Tibial artery (tissue), 4 donors: ENCODE measurements around the gene EEF1A2.
"Not testable (repeated sequence)": the region's sequence is repeated elsewhere in the genome, so short reads cannot be mapped to it uniquely, and the experiment has no call there.

Source experiments
- DNase-seq, 2 donors: peaks; one replicate each; pipeline ENCODE4 v3.0.0-alpha.2; 2019
- H3K27ac ChIP-seq, 2 donors: fragments of 200-600 bp; sonication (generic) in 1 of 2; 1 replicate in 1 of 2; 2 replicates in 1 of 2; pipeline ENCODE4 v1.5.1; 2018 to 2019; ENCODE audit warnings: mild to moderate bottlenecking in 1 of 2
- H3K27me3 ChIP-seq, 2 donors: fragments of 200-600 bp; sonication (generic) in 1 of 2; one replicate each; pipeline versions ENCODE4 v1.5.1 to v1.6.0; 2016 to 2019
- H3K36me3 ChIP-seq, 3 donors: fragments of 200-600 bp; sonication (generic) in 2 of 3; one replicate each; pipeline ENCODE4 v1.5.1; 2016 to 2019; ENCODE audit warnings: mild to moderate bottlenecking in 2 of 3
- H3K4me1 ChIP-seq, 4 donors: fragments of 200-600 bp; sonication (generic) in 2 of 4; 1 replicate in 3 of 4; 2 replicates in 1 of 4; pipeline ENCODE4 v1.5.1; 2016 to 2019
- H3K4me3 ChIP-seq, 2 donors: fragments of 200-600 bp; sonication (generic) in 1 of 2; 1 replicate in 1 of 2; 2 replicates in 1 of 2; pipeline ENCODE4 v1.5.1; 2018 to 2019; ENCODE audit warnings: mild to moderate bottlenecking in 2 of 2
- H3K9me3 ChIP-seq, 3 donors: fragments of 200-600 bp; sonication (generic) in 1 of 3; one replicate each; pipeline ENCODE4 v1.5.1; 2016 to 2019
- intact Hi-C: fragments of 100-400 bp; cut with DNase I; formaldehyde crosslinking; loops from one replicate; pipeline ENCODE4 v1.15.0; 2023; ENCODE audit warnings: low total_unique reads
- TF ChIP-seq, protein P1 (sequence below), 2 experiments: fragments of 200-600 bp in 1 of 2; fragments of 450-650 bp in 1 of 2; IDR thresholded peaks; one replicate each; pipeline ENCODE4 v1.5.1; 2017 to 2019; ENCODE audit warnings: antibody characterized with exemption in 2 of 2, mild to moderate bottlenecking in 1 of 2, moderate library complexity in 1 of 2

The EEF1A2 gene

DNA sequence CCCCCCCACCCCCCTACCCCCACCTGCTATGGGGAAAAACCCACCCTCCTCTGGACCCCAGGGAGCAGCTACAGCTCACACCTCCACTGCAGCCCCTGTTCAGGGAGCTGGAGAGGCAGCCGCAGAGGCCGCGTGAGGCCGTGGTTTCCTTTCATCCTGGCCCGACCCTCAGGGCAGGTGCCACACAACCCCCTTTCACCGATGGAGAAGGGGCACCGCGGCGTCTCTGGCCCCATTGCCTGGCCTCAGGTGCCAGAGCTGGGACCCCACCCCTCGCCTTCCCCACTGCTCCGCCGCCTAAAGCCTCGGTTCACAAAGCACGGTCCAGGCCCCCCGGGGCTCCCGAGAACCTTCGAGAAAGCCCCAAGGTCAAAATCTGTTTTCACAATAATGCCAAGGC lies 14.6 kb downstream of the EEF1A2 start:
- TF ChIP-seq, protein P1, sequence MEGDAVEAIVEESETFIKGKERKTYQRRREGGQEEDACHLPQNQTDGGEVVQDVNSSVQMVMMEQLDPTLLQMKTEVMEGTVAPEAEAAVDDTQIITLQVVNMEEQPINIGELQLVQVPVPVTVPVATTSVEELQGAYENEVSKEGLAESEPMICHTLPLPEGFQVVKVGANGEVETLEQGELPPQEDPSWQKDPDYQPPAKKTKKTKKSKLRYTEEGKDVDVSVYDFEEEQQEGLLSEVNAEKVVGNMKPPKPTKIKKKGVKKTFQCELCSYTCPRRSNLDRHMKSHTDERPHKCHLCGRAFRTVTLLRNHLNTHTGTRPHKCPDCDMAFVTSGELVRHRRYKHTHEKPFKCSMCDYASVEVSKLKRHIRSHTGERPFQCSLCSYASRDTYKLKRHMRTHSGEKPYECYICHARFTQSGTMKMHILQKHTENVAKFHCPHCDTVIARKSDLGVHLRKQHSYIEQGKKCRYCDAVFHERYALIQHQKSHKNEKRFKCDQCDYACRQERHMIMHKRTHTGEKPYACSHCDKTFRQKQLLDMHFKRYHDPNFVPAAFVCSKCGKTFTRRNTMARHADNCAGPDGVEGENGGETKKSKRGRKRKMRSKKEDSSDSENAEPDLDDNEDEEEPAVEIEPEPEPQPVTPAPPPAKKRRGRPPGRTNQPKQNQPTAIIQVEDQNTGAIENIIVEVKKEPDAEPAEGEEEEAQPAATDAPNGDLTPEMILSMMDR (IDR thresholded peaks at IDR 0.05): no peak
- no peak for DNase-seq
- H3K4me3 ChIP-seq: no peak overlapping the region
- no peaks in the 10 kb centered on the region for H3K36me3 ChIP-seq
- H3K4me1 ChIP-seq: peaks cover 0 to 13% (median 3%) of the 10 kb centered on the region in 4 donors
- H3K27ac ChIP-seq: no peak overlapping the region
- peaks cover 0 to 93% of the 10 kb centered on the region in 2 donors for H3K27me3 ChIP-seq
- peaks cover 0 to 5% (median 0%) of the 10 kb centered on the region in 3 donors for H3K9me3 ChIP-seq
- intact Hi-C loops: no loop called here

DNA sequence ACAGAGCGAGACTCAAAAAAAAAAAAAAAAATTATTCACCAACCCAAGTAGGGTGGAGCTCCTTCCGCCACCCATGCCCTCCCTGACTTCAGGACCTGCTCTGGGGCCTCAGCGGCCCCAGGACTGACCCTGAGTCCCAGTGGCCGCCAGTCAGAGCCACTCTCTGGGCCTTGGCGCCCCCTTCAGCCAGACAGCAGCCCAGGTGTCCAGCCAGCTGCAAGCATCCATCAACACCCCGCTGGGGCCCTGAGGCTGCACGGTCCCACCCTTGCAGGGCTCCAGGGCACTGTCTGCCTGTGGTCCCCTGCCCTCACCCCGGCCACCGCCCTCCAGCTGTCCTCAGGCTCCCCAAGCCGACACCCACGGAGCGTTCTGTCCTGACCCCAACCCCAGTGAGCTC lies 15.0 kb downstream of the EEF1A2 start:
- no peak for DNase-seq
- no peak overlapping the region for H3K27ac ChIP-seq
- H3K36me3 ChIP-seq: no peaks in the 10 kb centered on the region
- H3K27me3 ChIP-seq: peaks cover 0 to 93% of the 10 kb centered on the region in 2 donors
- peaks cover 0 to 13% (median 3%) of the 10 kb centered on the region in 4 donors for H3K4me1 ChIP-seq
- TF ChIP-seq, protein P1 (IDR thresholded peaks at IDR 0.05): no peak
- H3K4me3 ChIP-seq: no peak overlapping the region
- intact Hi-C loops: no loop called here
- peaks cover 0 to 5% (median 0%) of the 10 kb centered on the region in 3 donors for H3K9me3 ChIP-seq

DNA sequence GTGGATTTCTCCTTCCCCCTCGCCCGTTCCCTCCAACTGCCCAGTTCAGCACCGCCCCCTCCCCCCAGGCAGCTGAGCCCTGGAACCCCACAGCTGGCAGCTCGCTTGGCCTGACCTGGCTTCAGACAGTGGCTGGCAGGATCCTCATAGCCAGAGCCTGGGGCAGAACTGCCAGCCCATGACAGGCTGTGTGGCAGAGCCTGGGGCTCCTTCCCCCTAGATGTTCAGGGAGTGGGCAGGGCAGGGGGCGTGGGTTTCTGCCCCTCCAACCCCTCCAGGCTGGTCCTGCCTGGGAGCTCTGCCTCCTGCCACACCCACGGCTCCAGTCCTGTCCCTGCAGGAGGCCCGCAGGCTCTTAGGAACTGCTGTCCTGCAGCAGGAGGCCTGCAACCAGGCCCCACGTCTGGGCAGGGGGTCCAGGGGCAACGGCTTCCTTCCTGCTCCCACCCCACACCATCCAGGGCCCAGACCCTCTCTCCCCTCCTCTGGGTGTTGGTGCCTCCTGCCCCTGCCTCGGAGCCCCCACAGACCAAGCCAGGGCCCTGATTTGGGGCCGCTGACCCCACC lies 16.8 kb downstream of the EEF1A2 start:
- DNase-seq: no peak
- Histone ChIP-seq H3K27ac (no peak overlapping the region), H3K4me3 (no peak overlapping the region), H3K27me3 (peaks cover 0 to 93% of the 10 kb centered on the region in 2 donors), H3K9me3 (peaks cover 0 to 5% (median 0%) of the 10 kb centered on the region in 3 donors), H3K4me1 (peaks cover 0 to 7% (median 3%) of the 10 kb centered on the region in 4 donors), H3K36me3 (no peaks in the 10 kb centered on the region)
- TF ChIP-seq, protein P1 (IDR thresholded peaks at IDR 0.05): no peak
- intact Hi-C loops: no loop called here

DNA sequence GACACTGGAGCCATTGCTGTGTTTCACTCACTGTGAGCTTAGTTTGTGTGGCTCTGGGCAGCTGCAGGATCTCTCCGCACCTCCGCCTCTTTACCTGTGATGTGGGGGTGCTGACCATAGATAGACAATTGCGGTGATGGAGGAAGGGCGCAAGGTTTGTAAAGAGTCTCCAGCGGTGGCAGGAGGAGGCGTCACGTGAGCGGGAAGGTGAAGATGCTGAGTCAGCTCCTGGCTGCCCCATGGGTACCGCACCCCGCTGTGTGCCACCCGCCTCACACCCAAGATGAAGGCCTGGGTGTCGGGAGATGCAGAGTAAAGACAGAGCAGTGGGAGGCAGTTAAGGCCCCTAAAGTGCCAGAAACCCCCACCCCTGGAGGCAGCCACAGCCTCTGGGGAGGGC lies 17.4 kb downstream of the EEF1A2 start:
- peaks cover 0 to 95% of the 10 kb centered on the region in 2 donors for H3K27me3 ChIP-seq

DNA sequence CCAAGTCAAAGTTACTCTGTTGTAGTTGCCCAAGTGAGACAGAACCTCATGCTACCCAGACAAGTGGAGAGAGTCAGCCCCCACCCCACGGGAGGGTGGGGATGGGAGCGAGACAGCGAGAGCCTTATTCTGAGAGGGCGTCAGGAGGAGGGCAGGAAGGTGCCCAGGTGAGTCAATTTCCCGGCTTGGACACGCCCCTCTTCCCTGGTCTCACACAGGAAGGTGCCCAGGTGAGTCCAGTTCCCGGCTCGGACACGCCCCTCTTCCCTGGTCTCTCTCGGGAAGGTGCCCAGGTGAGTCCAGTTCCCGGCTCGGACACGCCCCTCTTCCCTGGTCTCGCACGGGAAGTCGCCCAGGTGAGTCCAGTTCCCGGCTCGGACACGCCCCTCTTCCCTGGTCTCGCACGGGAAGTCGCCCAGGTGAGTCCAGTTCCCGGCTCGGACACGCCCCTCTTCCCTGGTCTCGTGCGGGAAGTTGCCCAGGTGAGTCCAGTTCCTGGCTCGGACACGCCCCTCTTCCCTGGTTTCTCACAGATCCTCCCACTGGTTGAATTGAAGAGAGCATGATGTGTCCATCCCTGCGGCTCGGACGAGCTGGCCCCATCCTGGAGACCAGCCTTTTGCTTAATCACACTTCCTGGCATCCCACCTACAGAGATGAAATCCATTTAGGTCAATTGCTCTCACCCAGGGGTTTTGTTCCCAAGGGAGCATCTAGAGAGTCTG lies 19.0 kb downstream of the EEF1A2 start:
- DNase-seq, intact Hi-C loops, H3K9me3 ChIP-seq, H3K4me3 ChIP-seq, H3K27ac ChIP-seq, H3K36me3 ChIP-seq, H3K4me1 ChIP-seq: not testable (repeated sequence)
- H3K27me3 ChIP-seq: peaks cover 0 to 95% of the 10 kb centered on the region in 2 donors

More for the DNA sequence above, 17.4 kb downstream of the EEF1A2 start:
- intact Hi-C loops: no loop called here
- TF ChIP-seq, protein P1 (IDR thresholded peaks at IDR 0.05): no peak
- peaks cover 0 to 7% (median 3%) of the 10 kb centered on the region in 4 donors for H3K4me1 ChIP-seq
- DNase-seq: no peak
- peaks cover 0 to 5% (median 0%) of the 10 kb centered on the region in 3 donors for H3K9me3 ChIP-seq
- no peak overlapping the region for H3K27ac ChIP-seq
- H3K36me3 ChIP-seq: no peaks in the 10 kb centered on the region
- H3K4me3 ChIP-seq: no peak overlapping the region
